ENCODE measurements around the gene EAF1.
"Not testable (repeated sequence)": the region's sequence is repeated elsewhere in the genome, so short reads cannot be mapped to it uniquely, and the experiment has no call there.

The EAF1 gene

DNA sequence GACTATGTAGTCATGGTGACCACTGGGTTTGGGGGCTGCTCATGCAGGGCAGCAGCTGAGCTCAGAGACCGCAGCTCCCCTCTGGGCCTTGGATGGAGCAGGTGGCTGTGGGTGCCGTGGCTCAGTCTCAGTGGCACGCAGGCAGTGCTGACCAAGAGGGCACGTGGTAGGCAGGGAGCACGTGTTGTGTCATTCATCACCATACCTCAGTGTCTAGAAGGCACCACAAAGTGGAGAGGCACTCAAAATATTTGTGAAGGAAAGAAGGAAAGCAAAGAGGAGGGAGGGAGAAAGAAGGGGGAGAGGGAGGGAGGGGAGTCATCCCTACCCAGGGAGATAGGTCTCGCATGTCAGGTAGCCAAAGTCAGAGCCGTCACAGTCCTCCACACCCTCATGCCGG, 26.1 kb downstream of the EAF1 start:
- DNase-seq, result no peak

DNA sequence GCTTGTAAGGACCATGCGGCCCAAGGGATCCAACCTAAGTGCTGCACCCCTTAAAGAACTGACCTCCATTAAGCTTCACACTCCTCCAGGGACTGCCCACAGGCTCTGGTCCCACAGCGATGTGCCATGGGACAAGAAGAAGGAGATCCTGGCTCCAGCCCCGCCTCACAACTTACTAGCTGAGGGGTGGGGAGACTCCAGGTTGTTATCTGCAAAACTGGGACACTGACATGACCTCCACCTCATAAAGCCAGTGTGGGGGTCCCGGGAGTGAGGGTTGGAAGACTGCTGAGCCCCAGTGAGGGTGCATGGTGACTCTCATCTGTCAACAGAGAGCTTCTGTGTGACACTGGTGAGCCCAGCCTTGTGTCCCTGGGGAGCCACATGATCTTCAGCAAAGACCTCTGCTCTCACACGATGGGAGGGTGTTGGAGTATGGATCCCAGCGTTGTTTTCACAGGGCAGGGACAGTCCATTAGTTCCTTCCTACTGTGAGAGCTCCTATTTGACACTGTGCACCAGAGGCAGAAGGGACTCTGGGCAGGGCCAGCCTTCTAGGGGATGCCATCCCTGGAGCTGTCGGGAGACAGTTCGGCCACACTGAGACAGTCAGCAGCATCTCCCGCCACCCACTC, 26.7 kb downstream of the EAF1 start:
- no peak for DNase-seq

DNA sequence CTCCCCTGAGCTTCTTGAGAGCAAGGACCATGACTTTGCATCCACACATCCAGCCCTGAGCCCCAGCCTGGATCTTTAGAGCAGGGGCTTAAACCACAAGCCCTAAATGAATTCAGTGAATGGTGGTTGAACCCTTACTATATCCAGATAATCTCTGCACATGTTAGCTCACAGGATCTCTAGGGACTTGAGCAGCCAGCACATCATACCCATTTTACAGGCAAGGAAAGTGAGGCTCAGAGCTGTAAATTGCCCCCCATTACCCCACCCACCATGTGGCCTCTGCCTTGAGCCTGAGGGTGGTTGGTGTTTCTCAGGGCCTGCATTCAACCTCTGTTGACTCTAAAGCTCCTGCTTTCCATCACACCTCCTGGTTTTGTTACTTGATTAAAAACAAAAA, 27.6 kb downstream of the EAF1 start:
- DNase-seq, result no peak

DNA sequence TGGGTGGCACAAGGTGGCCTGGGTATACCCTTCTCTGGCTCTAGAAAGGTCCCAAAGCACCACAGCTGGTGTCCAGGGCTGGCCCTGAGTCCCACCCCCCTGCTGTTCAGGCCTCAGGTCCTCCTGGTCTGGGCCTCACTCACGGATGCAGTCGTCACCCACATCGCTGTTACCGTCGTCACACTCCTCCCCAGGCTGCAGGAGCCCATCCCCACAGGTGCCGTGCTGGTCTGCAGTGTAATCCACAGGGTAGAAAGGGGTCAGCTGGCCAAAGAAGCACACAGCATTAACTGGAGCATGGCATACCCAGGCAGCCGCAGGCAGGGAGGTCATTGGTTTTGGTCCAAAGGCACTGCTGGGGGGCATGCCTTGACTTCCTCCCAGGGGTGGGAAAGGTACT, 28.4 kb downstream of the EAF1 start:
- DNase-seq, result no peak

DNA sequence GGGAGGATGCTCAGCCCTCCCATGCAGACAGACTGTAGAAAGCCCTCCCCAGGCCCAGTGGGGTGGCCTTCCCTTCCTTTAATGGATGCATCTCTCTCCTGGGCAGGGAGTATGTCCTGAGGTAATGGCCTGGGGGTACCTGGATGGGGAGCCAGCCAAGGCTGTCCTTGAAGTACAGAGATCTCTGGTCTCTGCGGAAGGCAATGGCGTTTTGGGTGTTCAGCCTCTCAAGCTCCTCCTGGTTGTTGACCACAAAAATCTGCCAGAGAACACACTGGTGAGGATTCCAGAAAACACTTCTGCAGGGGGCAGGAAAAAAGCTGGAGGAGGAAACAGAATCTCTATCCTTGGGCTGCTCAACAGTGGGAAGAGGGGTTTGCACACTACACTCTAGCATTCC, 28.9 kb downstream of the EAF1 start:
- DNase-seq, result no peak

DNA sequence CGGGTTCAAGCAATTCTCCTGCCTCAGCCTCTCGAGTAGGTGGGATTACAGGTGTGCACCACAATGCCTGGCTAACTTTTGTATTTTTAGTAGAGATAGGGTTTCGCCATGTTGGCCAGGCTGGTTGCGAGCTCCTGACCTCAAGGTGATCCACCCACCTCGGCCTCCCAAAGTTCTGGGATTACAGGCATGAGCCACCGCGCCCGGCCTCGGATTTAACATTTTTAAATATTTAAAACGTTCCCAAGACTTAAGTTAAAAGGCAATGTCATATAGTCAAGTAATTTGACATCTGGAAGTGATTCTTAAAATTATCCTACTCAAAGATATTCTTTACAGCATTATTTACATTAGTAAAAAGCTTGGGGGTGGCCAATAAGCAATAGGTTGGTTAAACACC, 29.5 kb downstream of the EAF1 start:
- DNase-seq, result not testable (repeated sequence)

DNA sequence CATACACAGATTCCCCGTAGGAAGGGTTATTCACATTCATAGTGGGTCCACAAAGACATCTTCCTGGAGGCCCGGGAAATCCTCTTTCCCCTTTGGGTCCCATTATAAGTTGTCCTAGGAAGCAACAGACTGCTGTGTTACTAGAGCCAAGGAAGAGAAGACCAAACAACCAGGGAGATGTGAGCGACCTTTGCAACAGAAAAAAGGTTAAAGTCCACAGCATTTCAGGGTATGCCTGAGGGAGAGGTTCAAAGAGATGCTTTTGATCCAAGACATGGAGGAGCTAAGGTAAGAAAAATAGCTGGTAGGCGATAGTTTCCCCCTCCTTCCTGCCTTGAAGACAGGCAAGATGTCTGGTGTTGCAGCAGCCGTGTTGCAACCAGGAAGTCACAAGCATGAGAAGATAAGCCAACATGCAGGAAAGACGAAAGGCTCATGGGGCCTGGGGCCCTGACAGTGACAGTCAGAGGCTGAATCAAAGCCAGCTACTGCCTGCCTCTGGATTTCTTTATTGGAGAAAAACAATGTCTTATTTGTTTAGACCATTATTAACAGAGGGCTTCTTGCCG, 30.9 kb downstream of the EAF1 start:
- DNase-seq, result no peak

DNA sequence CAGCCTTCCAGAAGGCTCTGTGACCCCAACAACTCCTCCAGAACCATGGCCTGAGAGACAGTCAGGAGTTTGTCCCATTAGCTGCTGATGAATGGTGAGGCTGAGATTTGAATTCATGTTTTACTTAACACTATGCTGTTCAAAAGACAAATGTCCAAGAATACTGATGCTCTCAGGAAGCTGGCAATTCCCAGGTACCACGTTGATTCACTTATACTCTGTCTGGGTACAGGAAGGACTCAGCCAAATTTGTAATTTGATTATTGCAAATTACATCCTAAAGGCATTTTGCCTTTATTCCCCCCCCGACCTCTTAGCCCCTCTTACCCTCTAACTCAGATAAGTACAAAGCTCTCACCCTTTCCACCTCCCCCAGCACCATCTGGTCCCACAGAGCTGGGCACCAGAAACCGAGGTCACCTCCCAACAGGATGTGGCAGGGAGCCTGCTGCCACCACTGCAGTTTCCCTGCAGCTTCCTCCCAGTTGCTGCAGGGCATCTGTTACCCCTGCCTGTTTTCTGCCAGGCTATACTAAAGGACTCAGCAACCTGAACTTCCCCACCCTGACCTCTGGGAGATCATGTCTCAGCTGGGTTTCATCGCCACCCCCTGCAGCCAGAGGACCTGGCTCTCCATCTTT, 33.6 kb downstream of the EAF1 start:
- no peak for DNase-seq

DNA sequence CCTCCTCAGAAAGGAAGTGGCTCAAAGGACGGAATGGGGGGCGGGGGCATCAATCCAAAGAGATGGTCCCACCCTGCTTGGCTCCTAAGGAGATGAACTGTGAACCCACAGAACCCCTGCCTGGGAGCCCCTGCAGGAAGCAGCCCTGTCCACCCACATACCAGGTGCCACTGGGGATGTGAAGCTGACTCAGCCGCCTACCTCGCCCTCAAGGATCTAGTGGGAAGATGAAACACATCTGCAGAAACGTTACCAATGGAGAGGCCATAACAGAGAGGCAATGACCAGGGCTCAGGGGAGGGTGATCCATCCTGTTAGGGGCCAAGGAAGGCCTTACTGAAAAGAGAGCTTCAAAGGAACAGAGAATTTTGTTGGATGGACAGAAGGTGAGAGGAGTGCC, 35.1 kb downstream of the EAF1 start:
- no peak for DNase-seq

DNA sequence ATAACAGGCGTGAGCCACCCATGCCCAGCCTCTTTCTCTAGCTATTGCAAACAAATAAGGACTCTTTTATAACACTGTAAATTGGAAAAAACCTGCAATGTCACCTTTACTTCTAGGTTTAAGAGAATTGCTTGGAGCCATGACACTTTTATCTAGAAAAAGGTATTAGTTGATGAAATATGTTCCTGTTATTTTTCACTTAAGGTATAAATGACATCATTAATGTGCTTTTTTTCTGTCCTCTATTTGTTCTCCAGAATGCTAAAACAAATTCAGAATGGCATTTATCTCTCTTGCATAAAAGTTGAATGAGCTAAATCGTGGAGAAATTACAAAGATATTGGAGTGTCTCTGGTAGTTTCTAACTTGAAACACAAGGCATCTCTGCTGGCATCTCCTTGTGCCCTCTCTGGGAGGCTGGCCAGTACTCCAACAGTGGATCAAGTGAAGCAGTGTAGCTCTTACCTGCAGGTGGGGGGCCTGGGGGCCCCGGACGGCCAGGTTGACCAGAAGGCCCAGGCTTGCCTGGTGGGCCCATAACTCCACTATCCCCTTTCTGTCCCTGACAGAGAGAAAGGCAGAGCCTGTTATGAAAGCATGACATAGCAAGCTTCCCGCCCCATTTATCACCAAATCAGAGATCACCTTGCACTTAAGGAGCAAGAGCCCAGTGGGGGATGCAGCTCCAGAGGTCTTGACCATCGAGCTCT, 38.6 kb downstream of the EAF1 start:
- no peak for DNase-seq

DNA sequence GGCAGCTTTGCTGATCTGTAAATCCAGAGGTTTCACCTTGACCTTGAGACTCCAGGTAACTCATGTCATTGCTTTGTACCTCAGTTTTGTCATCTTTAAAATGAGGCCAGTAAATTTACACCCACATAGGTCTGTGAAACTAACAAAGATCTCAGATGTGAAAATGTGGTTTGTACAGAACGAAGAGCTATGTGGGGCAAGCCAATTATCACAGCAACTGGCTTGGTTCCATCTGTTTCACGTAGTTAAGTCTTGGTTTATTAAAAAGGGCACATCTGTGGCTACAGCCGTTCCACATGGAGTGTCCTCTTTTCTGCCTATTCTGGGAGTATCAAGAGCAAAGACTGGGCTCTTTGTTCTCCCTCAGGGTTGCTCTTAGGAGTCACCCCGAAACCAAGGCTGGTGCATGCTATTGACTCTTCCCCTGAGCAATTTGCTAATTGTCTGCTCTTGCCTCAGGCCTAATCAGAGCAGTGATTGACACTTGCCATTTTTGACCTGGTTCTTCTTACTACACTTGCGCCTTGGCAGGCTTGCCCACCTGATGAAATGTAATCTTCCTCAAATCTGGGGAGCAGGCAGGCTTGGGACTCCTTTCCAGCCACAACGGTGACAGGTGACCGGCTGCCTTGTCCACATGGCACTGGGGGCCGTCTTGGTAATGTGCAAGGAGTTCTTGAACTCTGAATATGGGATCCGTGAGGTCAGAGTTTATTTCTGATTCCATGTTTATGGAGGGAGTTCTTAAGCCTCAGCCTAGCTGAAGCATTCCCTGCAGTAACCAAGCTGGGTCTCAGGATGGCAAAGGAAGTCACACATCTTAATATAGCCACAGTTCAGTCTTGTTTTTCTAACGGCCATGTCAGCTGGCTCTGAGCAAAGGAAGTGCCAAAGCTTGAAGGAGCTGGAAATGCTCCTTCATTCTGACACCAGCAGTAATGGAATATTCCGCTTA, 40.1 kb downstream of the EAF1 start:
- DNase-seq, result no peak

DNA sequence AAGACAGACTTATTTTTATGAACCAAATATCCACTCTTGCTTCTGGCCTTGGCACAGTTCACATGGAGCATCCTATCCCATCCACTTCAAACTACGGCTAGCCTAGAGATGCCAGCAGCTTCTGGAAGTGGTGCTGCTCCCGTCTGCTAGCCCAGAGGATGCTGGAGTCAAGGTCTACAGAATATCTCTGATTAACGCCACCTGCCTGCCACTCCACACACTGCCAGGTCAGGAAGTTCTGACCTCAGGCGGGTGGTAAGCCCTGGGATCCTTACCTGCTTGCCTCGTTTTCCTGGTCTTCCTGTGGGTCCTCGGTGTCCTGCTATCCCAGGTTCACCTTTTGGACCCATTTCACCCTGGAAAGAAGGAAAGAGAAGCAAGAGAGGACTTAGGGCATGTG, 42.9 kb downstream of the EAF1 start:
- DNase-seq, result no peak

DNA sequence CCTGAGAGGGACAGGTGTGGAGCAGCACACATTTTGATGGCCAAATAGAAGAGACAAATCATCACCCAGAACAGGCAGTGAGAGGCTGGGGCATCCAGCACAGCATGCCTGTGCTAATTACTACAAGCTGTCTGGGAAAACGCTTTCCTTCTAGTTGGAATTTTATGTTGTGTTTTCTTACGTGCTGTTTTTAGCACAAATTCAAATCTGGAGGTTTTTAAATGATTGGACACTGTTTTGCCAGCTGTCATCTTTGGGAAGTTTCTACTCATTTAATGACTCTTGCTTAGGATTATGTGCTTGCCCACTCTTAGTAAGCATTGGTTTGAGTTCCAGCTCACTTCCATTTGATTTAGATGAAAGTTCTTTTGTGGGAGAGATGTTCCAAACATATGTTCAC, 43.5 kb downstream of the EAF1 start:
- no peak for DNase-seq

DNA sequence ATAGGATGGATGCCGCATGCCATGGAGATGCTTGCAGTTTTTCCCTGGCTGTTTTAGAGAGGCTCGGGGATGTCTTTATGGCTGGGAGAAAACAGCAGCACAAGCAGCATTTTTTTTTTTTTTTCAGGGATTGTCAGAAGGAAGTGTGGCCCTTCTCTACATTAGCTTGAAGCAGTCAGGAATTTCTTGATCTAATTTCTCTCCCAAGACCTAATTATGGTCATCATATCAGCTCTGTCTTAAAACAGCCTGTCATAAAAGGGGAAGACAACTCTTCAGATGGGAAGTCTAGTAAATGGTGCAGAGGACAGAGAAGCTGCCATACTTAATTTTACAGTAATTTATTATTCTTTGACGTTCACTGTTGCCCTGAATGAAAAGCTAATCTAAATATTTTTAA, 44.5 kb downstream of the EAF1 start:
- DNase-seq, result no peak

DNA sequence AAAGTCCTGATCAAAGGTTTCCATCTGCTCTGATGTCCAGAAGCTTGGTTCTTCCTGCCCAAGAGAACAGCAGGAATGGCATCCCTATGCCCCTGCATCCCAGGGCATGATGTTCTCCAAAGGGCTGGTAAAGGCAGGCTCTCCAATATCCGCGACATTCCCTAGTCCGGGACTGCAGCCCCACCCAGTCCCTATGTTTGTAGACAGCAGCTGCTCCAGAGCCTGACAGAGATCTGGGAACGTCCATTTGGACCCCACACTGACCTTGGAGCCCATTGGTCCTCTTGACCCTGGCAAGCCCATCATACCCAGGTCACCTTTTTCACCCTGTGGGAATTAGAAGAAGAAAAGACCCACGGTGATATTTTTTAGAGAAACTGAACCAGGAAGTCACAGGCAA, 47.8 kb downstream of the EAF1 start:
- no peak for DNase-seq

DNA sequence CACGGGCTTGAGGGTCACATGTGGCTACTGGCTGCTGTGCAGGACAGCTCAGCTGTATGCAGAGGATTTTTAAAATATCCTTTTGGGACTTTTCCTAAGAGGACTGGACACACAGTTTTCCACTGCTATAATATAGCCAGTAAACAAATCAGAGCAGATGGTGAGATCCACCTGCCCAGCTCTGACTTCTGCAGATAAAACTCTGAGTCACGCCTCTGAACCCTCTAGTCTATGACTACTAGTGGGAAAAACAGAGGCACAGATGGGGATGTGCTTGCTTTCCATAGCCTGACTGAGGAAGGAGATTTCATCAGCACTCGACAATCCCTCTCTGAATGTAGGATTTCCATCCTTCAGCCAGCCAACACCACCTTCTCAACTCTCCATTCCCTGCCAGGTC, 49.0 kb downstream of the EAF1 start:
- no peak for DNase-seq

DNA sequence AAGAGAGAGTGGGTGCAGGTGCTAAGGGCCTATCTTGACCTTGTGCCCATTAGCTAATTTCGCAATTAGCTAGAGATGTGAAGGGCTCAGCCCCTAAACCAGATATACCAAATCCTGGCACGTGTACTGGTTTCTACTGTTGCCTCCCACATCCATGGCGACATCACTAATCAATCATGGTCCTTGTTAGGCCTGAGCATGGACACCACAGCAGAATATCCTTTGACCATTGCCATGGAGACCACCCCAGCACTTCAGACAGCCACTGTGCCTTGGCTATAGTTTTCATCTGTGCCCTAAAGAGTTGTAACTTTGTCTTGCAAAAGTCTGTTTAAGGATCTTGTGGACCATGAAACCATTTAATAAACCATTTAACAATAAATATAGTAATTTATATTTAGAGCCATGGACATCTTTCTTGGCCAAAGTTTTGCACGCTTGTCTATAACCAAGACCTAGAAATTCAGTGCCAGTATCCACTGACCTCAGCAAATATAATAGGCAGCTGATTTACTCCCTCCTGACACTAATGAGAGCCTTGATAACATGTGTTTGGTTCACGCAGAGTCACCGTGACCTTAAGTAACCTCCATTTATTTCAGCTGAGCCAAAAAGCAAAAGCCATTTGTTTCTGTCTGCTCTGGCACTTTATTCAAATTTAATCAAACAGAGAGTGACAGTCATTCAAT, 50.7 kb downstream of the EAF1 start:
- no peak for DNase-seq

DNA sequence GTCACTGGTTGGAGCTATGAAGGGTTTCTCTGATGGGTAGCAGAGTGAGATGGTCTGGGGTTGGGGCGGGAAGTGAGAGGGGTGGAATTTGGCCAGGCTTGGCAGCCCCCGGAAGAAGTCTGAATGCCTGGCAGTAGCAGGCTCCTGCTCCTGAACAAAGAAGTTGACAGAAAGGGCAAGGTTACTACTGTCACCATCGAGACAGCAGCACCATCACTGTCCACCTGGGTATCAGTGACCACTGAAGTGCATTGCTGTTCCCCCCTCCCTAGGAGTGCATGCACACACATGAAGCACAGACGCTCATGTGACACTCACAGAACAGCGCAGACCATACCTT, 51.2 kb downstream of the EAF1 start:
- DNase-seq, result no peak

DNA sequence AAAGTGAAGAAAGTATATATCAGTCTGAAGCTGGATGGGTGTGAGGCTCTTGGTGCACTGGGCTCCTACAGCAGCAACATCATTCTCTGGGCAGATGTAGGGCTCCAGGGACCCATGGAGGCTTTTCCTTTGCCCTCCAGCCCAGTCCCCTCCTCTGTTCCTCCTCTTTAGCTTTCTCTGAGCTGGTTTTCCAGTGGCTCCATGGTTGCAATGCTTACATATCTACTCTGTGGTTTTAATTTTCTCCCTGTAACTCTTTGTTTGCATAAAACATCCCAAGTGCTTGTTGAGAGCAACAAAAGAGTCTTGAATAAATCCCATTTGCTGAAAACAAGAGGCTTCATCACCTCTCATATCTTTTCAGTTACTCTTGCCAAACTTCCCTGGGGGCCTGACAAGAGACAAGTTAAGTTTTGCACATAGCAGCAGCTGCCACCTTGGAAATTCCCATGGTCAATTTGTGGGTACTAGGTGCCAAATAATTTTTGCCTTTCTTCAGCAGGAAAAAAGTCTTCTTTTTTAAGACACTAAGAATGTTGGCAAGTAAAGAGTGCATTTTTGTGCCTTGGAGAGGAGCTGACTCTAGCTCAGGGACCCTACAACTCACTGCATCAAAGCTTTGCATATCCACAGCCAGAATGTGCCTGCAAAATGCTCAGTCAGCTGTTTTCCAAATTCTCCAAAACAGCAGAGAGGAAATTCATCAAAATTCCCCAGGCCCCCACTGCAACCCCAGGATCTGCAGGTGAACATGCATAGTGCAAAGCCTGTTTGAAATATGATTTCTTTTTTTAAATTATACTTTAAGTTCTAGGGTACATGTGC, 52.2 kb downstream of the EAF1 start:
- DNase-seq, result no peak

DNA sequence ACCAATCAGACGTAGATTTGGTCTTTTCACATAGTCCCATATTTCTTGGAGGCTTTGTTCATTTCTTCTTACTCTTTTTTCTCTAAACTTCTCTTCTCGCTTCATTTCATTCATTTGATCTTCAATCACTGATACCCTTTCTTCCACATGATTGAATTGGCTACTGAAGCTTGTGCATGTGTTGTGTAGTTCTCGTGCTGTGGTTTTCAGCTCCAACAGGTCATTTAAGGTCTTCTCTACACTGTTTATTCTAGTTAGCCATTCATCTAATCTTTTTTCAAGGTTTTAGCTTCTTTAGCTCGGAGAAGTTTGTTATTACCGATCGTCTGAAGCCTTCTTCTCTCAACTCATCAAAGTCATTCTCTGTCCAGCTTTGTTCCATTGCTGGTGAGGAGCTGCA, 57.2 kb downstream of the EAF1 start:
- not testable (repeated sequence) for DNase-seq

DNA sequence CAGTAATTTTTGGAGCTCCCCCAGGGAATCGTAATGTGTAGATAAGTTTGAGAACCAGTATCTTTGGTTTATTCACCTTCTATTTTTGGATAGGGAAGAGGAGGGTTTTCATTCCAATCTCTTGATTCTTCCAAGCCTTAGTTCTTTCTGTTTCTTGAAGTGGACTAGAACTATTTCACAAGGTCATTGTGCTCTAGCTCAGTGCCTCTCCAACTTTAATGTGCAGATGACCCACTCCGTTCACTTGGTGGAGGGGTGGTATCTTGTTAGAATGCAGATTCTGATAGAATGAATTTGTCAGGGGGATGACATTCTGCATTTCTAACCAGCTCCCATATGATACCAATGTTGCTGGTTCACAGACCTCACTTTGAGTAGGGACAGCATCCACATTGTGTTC, 58.6 kb downstream of the EAF1 start:
- no peak for DNase-seq

DNA sequence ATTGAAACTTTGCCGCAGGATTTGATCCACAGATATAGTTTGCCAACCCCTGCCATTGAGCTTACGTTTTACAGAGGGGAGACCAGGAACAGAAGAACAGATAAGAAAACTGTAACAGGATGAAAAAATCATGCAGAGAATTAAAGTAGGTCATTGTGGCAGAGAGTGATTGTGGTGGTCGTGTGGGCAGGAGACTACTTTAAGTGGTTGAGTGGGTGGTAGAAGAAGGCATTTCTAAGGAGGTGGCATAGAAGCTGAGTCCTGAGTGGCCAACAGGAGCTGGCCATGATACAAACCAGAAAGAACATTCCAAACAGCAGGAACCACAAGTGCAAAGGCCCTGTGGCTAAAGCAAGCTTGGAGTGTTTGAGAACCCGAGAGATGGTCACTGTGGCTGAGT, 59.6 kb downstream of the EAF1 start:
- DNase-seq, result no peak
